GM03348 (cell line): ENCODE data around the gene GPR83.
"Not testable (repeated sequence)": the region's sequence is repeated elsewhere in the genome, so short reads cannot be mapped to it uniquely, and the experiment has no call there.

Experiments used
- DNase-seq: peaks from one replicate; pipeline ENCODE4 v3.0.0; 2012; ENCODE audit warnings: low spot score

GPR83 gene

DNA sequence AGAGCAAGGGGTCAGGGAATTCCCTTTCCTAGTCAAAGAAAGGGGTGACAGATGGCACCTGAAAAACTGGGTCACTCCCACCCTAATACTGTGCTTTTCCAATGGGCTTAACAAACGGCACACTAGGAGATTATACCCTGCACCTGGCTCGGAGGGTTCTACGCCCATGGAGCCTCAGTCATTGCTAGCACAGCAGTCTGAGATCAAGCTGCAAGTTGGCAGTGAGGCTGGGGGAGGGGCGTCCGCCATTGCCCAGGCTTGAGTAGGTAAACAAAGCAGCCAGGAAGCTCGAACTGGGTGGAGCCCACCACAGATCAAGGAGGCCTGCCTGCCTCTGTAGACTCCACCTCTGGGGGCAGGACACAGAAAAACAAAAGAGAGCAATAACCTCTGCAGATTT, 30.6 kb downstream of the GPR83 start:
- DNase-seq, result not testable (repeated sequence)

GRCh38 chr11:94350850-94351563, 50.2 kb downstream of the GPR83 start:
- not testable (repeated sequence) for DNase-seq

DNA sequence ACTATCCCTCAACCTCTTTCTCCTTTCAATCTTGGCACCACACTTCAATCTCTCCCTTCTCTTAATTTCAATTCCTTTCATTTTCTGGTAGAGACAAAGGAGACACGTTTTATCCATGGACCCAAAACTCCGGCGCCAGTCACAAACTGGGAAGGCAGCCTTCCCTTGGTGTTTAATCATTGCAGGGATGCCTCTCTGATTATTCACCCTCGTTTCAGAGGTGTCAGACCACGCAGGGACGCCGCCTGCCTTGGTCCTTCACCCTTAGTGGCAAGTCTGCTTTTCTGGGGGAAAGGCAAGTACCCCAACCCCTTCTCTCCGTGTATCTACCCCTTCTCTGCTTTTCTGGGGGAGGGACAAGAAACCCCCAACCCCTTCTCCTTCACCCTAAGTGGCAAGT, 54.9 kb downstream of the GPR83 start:
- not testable (repeated sequence) for DNase-seq

- no peak for DNase-seq
Measured at GRCh38 chr11:94343495-94343894, 57.7 kb downstream of the GPR83 start.

DNA sequence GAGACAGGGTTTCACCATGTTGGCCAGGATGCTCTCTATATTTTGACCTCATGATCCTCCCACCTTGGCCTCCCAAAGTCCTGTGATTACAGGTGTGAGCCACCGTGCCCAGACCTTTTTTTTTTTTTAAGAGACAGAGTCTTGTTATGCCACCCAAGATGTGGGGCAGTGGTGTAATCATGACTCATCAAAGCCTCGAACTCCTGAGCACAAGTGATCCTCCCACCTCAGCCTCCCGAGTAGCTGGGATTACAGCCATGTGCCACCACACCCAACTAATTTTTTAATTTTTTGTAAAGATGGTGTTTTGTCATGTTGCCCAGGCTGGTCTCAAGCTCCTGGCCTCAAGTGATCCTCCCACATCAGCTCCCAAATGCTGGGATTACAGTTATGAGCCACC, 59.0 kb downstream of the GPR83 start:
- no peak for DNase-seq

- no peak for DNase-seq
Measured at GRCh38 chr11:94338651-94339050, 62.6 kb downstream of the GPR83 start.

- no peak for DNase-seq
Measured at GRCh38 chr11:94336033-94336432, 65.2 kb downstream of the GPR83 start.

DNA sequence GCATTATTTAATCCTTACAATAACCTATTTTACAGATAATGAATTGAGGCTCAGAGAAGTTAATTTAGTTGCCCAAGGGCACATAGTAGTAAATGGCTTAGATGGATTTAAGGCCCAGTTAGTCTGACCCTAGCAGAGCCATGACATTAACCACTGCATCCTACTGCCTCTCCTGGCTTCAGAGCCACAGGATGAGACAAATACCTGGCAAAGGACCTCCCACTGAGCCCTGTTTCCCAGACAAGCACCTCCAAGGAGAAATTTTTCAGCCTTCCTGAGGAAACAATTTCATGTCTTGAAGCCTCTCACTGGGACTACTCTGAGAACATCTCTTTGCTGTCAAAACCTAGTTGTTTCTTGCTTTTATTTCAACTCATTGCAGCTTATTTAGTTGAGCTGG, 68.4 kb downstream of the GPR83 start:
- no peak for DNase-seq

DNA sequence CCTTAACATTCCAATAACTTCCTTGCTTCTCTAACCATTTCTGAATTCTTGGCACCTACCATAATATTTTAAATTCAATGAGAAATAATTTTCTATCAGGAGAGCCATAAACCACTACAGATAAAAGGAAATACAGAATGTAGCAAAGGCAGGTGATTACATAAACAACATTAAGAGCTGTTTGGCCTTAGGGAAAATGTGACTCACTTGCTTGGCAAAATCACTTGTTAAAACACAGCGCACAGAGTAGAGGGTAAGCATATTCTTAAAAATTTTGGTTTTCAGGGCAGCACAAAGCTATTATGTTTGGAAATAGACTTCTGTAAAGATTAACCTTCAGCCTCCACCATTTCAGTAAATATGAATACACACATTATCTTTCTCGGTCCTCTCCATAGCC, 70.4 kb downstream of the GPR83 start:
- no peak for DNase-seq

GRCh38 chr11:94329501-94329900, 71.7 kb downstream of the GPR83 start:
- no peak for DNase-seq

GRCh38 chr11:94328587-94329080, 72.6 kb downstream of the GPR83 start:
- DNase-seq, result no peak
